Activated CD8-positive, alpha-beta T cell treated with anti-CD3 and anti-CD28 coated beads for 36 hours (primary cell): Measurements from ENCODE around the gene TERT. TPM values are rescaled to one million over a fixed set of nuclear protein-coding genes. Genes with fewer than 3 reads are reported as not detected.

Experiments used
- ATAC-seq: fragments of 200-7000 bp; cut with Tn5 transposase; one replicate; pipeline ENCODE4 v1.10.0; 2021; ENCODE audit warnings: mild to moderate bottlenecking, moderate library complexity
- CTCF ChIA-PET: fragments of 350-600 bp; sonication (Branson Sonifier 250); formaldehyde crosslinking; loops from one replicate; lab custom pipeline; 2021; ENCODE audit warnings: antibody characterized with exemption; lab: Charles Lee
- POLR2A ChIA-PET: fragments of 350-600 bp; sonication (Branson Sonifier 250); formaldehyde crosslinking; loops from one replicate; lab custom pipeline; 2021; ENCODE audit warnings: antibody characterized with exemption; lab: Charles Lee
- DNase-seq: peaks from one replicate; pipeline ENCODE4 v3.0.0-alpha.2; 2020
- H3K27ac Mint-ChIP-seq: one replicate; pipeline ENCODE4 v1.8.0; 2021; ENCODE audit warnings: mild to moderate bottlenecking, mixed read lengths
- H3K27me3 Mint-ChIP-seq: one replicate; pipeline ENCODE4 v1.8.0; 2021; ENCODE audit warnings: mixed read lengths
- H3K36me3 Mint-ChIP-seq: one replicate; pipeline ENCODE4 v1.8.0; 2021; ENCODE audit warnings: low read depth, mixed read lengths
- H3K4me1 Mint-ChIP-seq: one replicate; pipeline ENCODE4 v1.8.0; 2021; ENCODE audit warnings: low read depth, mixed read lengths
- H3K4me3 Mint-ChIP-seq: one replicate; pipeline ENCODE4 v1.8.0; 2021; ENCODE audit warnings: mild to moderate bottlenecking, moderate library complexity, mixed read lengths
- H3K9me3 Mint-ChIP-seq: one replicate; pipeline ENCODE4 v1.8.0; 2021; ENCODE audit warnings: mixed read lengths
- intact Hi-C: fragments of 100-400 bp; cut with micrococcal nuclease; formaldehyde crosslinking; loops from one replicate; pipeline ENCODE4 v1.10.0; 2022
- total RNA-seq, 2 experiments: library from RNA; stranded (reverse); gene quantifications; one replicate each; pipeline ENCODE4 v1.2.3, GENCODE V29; 2021
- TF ChIP-seq, protein P1 (sequence below): fragments of 200-600 bp; IDR thresholded peaks from one replicate; pipeline ENCODE4 v1.8.0; 2022; ENCODE audit warnings: antibody characterized with exemption, mild to moderate bottlenecking

The TERT gene
- total RNA-seq, 2 experiments from 2014 or later, result 12.5 to 12.7 TPM

DNA sequence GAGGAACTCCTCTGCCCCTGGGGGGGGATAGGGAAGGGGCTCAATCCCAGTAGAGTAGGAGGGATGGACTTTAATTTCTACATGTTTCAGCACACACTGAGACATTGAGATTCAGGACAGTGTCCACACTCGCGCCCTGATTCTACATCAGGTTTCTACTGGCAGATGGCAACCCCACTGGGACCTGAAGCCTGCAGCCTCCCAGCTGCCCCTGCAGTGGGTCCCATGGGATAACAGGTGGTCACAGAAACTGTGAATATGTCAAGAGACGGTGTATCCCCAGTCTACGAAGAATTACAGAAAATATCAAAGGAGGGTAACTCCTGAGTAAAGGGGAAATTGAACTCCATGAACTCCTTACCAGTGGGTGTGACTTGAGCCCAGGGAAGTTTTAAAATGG lies 2.4 kb upstream of the TERT start:
- intact Hi-C loops, result no loop called here
- no peak for DNase-seq
- ChIA-PET POLR2A (interaction anchor here (1.3 kb wide), 1 partner anchor 19 kb away, joined by 3 read pairs; no protein-coding TSS in a partner anchor), CTCF (interaction anchor here (1.5 kb wide), 1 partner anchor 30 kb away, joined by 3 read pairs; no protein-coding TSS in a partner anchor)
- Mint-ChIP-seq H3K4me3 (no peak overlapping the region), H3K27ac (no peak overlapping the region), H3K9me3 (no peaks in the 10 kb centered on the region), H3K4me1 (peaks cover 6% of the 10 kb centered on the region), H3K27me3 (no peaks in the 10 kb centered on the region), H3K36me3 (peaks cover 5% of the 10 kb centered on the region)
- TF ChIP-seq, protein P1, sequence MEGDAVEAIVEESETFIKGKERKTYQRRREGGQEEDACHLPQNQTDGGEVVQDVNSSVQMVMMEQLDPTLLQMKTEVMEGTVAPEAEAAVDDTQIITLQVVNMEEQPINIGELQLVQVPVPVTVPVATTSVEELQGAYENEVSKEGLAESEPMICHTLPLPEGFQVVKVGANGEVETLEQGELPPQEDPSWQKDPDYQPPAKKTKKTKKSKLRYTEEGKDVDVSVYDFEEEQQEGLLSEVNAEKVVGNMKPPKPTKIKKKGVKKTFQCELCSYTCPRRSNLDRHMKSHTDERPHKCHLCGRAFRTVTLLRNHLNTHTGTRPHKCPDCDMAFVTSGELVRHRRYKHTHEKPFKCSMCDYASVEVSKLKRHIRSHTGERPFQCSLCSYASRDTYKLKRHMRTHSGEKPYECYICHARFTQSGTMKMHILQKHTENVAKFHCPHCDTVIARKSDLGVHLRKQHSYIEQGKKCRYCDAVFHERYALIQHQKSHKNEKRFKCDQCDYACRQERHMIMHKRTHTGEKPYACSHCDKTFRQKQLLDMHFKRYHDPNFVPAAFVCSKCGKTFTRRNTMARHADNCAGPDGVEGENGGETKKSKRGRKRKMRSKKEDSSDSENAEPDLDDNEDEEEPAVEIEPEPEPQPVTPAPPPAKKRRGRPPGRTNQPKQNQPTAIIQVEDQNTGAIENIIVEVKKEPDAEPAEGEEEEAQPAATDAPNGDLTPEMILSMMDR, result no peak
- no peak for ATAC-seq

DNA sequence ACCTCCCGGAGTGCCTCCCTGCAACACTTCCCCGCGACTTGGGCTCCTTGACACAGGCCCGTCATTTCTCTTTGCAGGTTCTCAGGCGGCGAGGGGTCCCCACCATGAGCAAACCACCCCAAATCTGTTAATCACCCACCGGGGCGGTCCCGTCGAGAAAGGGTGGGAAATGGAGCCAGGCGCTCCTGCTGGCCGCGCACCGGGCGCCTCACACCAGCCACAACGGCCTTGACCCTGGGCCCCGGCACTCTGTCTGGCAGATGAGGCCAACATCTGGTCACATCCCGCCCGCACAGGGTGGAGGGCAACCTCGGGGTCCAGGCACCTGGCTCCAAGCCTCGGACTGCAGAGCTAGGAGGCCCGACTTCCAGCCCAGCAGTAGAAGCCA lies 776 bp upstream of the TERT start:
- Mint-ChIP-seq H3K27me3 (no peaks in the 10 kb centered on the region), H3K36me3 (peaks cover 8% of the 10 kb centered on the region), H3K27ac (no peak overlapping the region), H3K4me3 (peak overlapping the region; percentile 60), H3K9me3 (no peaks in the 10 kb centered on the region), H3K4me1 (peaks cover 6% of the 10 kb centered on the region)
- ChIA-PET POLR2A (interaction anchor here (0.7 to 1.3 kb wide), 2 partner anchors 20 to 25 kb away, joined by 3 read pairs; no protein-coding TSS in a partner anchor), CTCF (interaction anchor here (1.5 kb wide), 1 partner anchor 31 kb away, joined by 3 read pairs; no protein-coding TSS in a partner anchor)
- intact Hi-C loops, result no loop called here
- no peak for DNase-seq
- ATAC-seq, result no peak
- TF ChIP-seq, protein P1, result no peak

- Mint-ChIP-seq H3K36me3 (peaks cover 8% of the 10 kb centered on the region), H3K27ac (no peak overlapping the region), H3K27me3 (no peaks in the 10 kb centered on the region), H3K4me3 (peak overlapping the region; percentile 56), H3K4me1 (peaks cover 6% of the 10 kb centered on the region), H3K9me3 (no peaks in the 10 kb centered on the region)
- intact Hi-C loops, result no loop called here
- TF ChIP-seq, protein P1, result no peak
- CTCF ChIA-PET, result no interaction called here
- POLR2A ChIA-PET, result interaction anchor here (1.3 to 1.6 kb wide), 3 partner anchors 22 to 51 kb away, joined by 3 to 4 read pairs (median 3); no protein-coding TSS in a partner anchor
- DNase-seq (peak; percentile 22), ATAC-seq (peak; percentile 31)
Measured at GRCh38 chr5:1294206-1294834, 548 bp downstream of the TERT start.

DNA sequence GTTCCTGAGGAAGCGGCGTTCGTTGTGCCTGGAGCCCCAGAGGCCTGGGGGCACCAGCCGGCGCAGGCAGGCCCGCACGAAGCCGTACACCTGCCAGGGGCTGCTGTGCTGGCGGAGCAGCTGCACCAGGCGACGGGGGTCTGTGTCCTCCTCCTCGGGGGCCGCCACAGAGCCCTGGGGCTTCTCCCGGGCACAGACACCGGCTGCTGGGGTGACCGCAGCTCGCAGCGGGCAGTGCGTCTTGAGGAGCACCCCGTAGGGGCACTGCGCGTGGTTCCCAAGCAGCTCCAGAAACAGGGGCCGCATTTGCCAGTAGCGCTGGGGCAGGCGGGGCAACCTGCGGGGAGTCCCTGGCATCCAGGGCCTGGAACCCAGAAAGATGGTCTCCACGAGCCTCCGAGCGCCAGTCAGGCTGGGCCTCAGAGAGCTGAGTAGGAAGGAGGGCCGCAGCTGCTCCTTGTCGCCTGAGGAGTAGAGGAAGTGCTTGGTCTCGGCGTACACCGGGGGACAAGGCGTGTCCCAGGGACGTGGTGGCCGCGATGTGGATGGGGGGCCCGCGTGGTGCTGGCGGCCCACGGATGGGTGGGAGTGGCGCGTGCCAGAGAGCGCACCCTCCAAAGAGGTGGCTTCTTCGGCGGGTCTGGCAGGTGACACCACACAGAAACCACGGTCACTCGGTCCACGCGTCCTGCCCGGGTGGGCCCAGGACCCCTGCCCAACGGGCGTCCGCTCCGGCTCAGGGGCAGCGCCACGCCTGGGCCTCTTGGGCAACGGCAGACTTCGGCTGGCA lies 1.3 kb downstream of the TERT start:
- Mint-ChIP-seq H3K4me1 (peaks cover 6% of the 10 kb centered on the region), H3K36me3 (peaks cover 9% of the 10 kb centered on the region), H3K9me3 (no peaks in the 10 kb centered on the region), H3K27ac (no peak overlapping the region), H3K4me3 (peak overlapping the region; percentile 47), H3K27me3 (no peaks in the 10 kb centered on the region)
- DNase-seq (no peak), ATAC-seq (no peak)
- ChIA-PET CTCF (no interaction called here), POLR2A (interaction anchor here (1.3 to 1.6 kb wide), 3 partner anchors 22 to 52 kb away, joined by 3 to 4 read pairs (median 3); no protein-coding TSS in a partner anchor)
- intact Hi-C loops, result no loop called here
- TF ChIP-seq, protein P1, result no peak
